Right atrium auricular region (tissue), 2 donors: ENCODE data around the gene LMTK2. TPM values are rescaled to one million over a fixed set of nuclear protein-coding genes. Genes with fewer than 3 reads are reported as not detected.

ENCODE experiments used
- DNase-seq: peaks from one replicate; pipeline ENCODE4 v3.0.0-alpha.2; 2019; ENCODE audit warnings: low spot score
- H3K27ac ChIP-seq, 2 donors: fragments of 200-600 bp; sonication (generic); 1 replicate in 1 of 2; 2 replicates in 1 of 2; pipeline ENCODE4 v1.5.1; 2016 to 2019
- H3K27me3 ChIP-seq, 2 donors: fragments of 200-600 bp; sonication (generic); one replicate each; pipeline versions ENCODE4 v1.5.1 to v1.6.0; 2017 to 2019
- H3K36me3 ChIP-seq: fragments of 200-600 bp; sonication (generic); one replicate; pipeline ENCODE4 v1.5.1; 2016
- H3K4me1 ChIP-seq, 2 donors: fragments of 200-600 bp; sonication (generic); one replicate each; pipeline versions ENCODE4 v1.5.1 to v1.6.0; 2017 to 2019
- H3K4me3 ChIP-seq, 2 donors: fragments of 200-600 bp; sonication (generic); 1 replicate in 1 of 2; 2 replicates in 1 of 2; pipeline ENCODE4 v1.5.1; 2017 to 2019; ENCODE audit warnings: mild to moderate bottlenecking in 1 of 2, moderate library complexity in 1 of 2
- H3K9me3 ChIP-seq, 2 donors: fragments of 200-600 bp; sonication (generic); one replicate each; pipeline ENCODE4 v1.5.1; 2019
- total RNA-seq, 2 donors: library from RNA; depleted of rRNA; stranded (reverse); fragments of >200 nt; gene quantifications; one replicate each; pipeline ENCODE4 v1.1.0, GENCODE V29; 2016
- TF ChIP-seq, protein P1 (sequence below), 2 donors: fragments of 200-600 bp; sonication (generic); IDR thresholded peaks; one replicate each; pipeline ENCODE4 v1.5.1; 2019; ENCODE audit warnings: antibody characterized with exemption in 2 of 2

The LMTK2 gene
- total RNA-seq, 2 donors from 2014 or later = 39.2 to 54.1 TPM

DNA sequence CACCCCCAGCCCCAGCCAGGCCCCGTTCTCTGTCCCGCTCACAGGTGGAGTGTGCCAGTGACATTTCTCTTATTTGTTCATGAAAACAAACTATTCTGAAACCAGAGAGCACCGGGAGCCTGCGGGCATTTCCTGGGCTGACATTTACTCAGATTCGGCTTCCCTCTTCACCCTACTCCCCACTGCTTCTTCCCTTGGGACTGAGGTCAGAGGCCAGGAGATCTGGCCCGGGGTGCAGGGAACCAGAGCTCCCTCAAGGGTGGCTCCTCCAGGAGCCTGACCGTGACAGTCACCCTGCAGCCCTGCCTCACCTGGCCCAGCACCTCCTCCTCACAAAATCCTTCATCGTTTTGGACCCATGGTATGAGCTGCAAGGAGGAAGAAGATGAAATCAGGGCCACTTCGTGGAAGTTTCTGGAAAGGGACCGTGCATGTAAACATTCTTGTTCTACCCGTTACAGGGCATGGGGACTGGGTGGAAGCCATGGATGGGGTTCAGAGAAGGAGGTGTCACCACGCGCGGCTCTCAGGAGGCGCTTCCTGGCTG, 116.8 kb downstream of the LMTK2 start:
- TF ChIP-seq, protein P1, sequence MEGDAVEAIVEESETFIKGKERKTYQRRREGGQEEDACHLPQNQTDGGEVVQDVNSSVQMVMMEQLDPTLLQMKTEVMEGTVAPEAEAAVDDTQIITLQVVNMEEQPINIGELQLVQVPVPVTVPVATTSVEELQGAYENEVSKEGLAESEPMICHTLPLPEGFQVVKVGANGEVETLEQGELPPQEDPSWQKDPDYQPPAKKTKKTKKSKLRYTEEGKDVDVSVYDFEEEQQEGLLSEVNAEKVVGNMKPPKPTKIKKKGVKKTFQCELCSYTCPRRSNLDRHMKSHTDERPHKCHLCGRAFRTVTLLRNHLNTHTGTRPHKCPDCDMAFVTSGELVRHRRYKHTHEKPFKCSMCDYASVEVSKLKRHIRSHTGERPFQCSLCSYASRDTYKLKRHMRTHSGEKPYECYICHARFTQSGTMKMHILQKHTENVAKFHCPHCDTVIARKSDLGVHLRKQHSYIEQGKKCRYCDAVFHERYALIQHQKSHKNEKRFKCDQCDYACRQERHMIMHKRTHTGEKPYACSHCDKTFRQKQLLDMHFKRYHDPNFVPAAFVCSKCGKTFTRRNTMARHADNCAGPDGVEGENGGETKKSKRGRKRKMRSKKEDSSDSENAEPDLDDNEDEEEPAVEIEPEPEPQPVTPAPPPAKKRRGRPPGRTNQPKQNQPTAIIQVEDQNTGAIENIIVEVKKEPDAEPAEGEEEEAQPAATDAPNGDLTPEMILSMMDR (IDR thresholded peaks at IDR 0.05) = no peak
- Histone ChIP-seq H3K9me3 (no peaks in the 10 kb centered on the region), H3K27me3 (no peaks in the 10 kb centered on the region), H3K27ac (no peak overlapping the region), H3K4me3 (no peak overlapping the region), H3K36me3 (peaks cover 14% of the 10 kb centered on the region), H3K4me1 (no peaks in the 10 kb centered on the region)
- DNase-seq = no peak

DNA sequence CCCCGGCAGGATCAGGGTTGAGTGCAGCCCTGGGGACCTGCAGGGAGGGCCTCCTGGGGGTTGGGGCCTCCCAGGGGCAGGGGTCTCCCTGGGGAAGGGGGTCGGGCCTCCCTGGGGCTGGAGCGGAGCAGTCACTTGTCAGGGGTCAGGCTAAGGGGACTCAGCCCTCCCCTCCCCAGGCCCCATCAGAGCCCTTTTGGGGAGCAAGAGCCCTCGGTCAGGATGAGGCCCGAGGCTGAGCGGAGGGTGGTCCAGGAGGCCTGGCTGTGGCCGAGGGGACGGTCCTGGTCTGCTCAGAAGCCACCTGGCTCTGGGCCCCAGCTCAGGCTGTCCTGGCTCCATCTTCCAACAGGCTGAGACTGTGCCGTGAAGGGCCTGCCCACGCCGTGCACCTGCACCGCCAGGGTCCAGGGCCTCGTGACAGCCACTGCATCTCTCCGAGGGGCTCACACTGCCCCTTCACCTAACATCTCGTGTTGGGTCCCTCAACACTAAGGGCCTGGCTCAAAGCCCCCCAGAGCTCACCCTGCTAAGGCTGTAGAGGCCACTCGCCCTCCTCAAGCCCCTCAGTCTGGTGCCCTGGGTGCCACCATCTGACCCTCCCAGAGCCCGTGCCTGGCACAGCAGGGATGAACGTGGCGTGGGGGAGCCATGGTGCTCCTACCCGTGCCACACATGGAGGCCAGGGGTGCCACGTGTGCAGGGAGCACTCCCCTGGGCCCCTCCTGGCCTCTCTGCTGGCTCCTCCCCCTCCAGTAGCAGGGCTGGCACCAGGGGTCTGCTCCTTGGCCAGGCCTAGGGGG, 117.4 kb downstream of the LMTK2 start:
- no peak overlapping the region for H3K4me3 ChIP-seq
- peaks cover 14% of the 10 kb centered on the region for H3K36me3 ChIP-seq
- no peaks in the 10 kb centered on the region for H3K4me1 ChIP-seq
- H3K27me3 ChIP-seq = no peaks in the 10 kb centered on the region
- TF ChIP-seq, protein P1 (IDR thresholded peaks at IDR 0.05) = no peak
- DNase-seq = no peak
- H3K9me3 ChIP-seq = no peaks in the 10 kb centered on the region
- H3K27ac ChIP-seq = no peak overlapping the region

DNA sequence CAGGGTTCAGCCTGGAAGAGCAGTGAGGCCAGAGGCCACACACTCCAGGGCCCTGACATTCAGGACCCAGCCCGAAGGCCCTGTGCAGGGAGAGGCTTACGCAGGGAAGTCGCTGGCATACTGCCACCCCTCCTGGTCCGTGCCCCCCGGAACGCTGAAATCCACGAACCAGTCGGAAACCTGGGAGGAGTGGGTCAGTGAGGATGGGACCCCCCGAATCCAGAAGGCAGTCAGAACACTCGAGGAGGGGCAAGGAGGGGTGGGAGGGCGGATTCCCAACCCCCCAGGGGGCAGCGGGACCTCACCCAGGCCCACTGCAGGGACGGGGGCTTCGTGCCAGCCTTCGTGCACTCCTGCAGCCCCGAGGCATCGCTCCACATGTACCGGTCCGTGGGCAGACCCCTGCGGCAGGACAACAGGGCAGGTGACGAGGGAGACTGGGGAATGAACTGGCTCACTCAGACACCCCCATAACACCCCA, 118.1 kb downstream of the LMTK2 start:
- H3K4me1 ChIP-seq = no peaks in the 10 kb centered on the region
- no peak for DNase-seq
- H3K27me3 ChIP-seq = no peaks in the 10 kb centered on the region
- no peak overlapping the region for H3K27ac ChIP-seq
- H3K9me3 ChIP-seq = no peaks in the 10 kb centered on the region
- H3K4me3 ChIP-seq = no peak overlapping the region
- TF ChIP-seq, protein P1 (IDR thresholded peaks at IDR 0.05) = no peak
- H3K36me3 ChIP-seq = peaks cover 14% of the 10 kb centered on the region

DNA sequence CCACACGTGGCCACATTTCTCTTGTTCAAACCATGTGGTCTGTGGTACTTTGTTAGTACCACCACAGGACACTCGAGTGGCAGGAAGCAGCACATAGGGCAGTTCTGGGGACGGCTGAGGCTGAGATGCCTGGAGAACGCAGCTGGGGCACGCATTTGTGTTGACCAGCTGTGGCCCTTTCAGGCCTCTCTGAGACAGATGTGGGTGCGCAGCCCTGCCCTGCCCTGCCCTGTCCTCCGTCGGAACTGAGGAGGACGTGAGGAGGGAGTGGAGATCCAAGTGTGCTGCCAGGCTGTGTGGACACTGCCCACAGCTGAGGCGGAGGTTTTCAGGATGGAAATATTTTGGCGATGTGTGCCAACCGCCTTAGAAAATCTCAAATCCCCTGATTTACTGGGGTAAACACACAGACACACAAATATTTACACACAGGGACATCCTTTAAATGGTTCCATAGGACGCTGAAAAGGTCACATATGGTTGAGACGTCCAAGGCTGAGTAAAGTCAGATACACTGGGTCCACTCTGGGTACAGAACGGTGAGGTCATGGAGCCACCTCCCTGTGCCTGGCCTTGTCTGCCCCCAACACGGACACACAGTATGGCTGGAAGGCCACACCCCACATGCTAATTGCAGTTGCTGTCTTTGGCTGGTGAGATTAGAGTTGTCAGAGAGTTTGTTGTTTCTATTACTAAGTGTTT, 119.4 kb downstream of the LMTK2 start:
- DNase-seq = no peak
- H3K36me3 ChIP-seq = peaks cover 14% of the 10 kb centered on the region

DNA sequence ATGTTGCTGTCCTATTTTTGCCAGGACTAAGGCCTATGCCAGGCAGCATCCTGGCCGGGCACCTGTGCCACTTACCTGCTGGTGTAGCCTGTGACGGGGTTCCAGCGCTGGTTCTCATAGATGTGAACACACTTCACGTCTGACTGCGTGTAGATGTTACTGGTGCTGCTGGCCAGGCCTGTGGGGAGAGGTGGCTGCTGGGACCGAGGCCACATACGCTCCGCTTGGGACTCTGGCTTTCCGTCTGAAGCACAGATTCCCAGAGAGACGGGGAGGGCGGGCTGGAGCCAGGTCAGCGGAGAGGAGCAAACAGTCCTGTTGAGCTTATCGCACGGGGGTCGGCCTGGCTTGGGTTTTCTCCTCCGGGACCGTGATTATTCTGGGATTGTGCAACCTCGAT, 121.3 kb downstream of the LMTK2 start:
- no peaks in the 10 kb centered on the region for H3K4me1 ChIP-seq
- H3K4me3 ChIP-seq = no peak overlapping the region
- H3K9me3 ChIP-seq = no peaks in the 10 kb centered on the region
- no peak for DNase-seq
- H3K27me3 ChIP-seq = no peaks in the 10 kb centered on the region
- no peak overlapping the region for H3K27ac ChIP-seq
- H3K36me3 ChIP-seq = peaks cover 9% of the 10 kb centered on the region
- TF ChIP-seq, protein P1 (IDR thresholded peaks at IDR 0.05) = no peak

More for the DNA sequence above, 119.4 kb downstream of the LMTK2 start:
- no peak overlapping the region for H3K27ac ChIP-seq
- H3K4me1 ChIP-seq = no peaks in the 10 kb centered on the region
- no peak overlapping the region for H3K4me3 ChIP-seq
- TF ChIP-seq, protein P1 (IDR thresholded peaks at IDR 0.05) = no peak
- no peaks in the 10 kb centered on the region for H3K9me3 ChIP-seq
- no peaks in the 10 kb centered on the region for H3K27me3 ChIP-seq
